Fibroblast of skin of left quadriceps (primary cell): ENCODE data around the gene MYO6.

Experiments
- DNase-seq, 2 experiments: peaks; one replicate each; pipeline ENCODE4 v3.0.0-alpha.2; 2013; ENCODE audit warnings: low read depth in 2 of 2

The MYO6 gene

DNA sequence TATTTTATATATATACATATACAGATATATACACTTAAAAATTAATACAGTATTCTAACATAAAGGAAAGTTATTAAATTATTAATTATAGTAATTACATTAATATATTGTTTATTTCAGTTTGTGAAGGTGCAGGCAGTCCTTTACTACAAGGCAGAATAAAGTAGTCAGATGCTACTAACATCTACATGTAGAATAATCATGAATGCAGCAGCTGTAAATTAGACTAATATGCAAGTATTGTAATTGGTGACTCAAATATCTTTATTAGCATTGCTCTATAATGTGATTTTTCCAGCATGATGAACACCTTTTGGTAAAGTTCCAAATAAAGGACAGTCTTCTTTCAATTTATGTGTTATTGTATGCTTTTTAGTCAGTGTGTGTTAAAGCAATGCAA lies 17.3 kb downstream of the MYO6 start:
- DNase-seq, result no peak

DNA sequence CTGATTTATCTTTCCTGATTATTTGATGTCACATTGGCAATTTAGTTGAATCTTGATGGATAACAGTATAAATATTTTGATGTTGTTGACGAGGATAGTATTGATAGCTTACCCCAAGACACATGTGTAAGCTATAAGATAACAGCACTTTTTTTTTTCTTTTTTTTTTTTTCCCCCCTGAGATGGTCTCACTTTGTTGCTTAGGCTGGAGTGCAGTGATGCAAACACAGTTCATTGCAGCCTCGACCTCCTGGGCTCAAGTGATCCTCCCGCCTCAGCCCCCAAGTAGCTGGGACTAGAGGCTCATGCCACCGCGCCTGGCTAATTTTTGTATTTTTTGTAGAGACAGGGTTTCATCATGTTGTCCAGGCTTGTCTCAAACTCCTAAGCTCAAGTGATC lies 21.8 kb downstream of the MYO6 start:
- no peak for DNase-seq

DNA sequence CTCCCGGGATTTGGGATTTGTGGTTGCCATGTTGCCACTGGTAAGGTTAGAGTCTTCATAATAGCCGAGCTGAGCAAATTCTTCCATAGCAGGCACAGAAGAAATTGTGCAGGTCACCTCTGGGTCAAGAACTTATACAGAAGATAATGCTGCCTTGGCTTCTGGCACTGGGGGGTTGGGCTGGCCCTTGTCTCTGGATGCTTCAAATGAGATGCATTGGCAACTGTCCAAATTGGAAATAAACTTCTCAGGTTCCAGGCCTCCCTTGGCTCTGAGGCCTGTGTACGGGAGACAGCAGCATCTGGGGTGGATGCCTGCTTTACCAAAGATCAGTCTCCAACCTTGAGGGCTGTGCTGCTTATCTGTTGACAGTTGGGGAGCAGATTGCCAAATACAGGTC lies 26.2 kb downstream of the MYO6 start:
- no peak for DNase-seq

DNA sequence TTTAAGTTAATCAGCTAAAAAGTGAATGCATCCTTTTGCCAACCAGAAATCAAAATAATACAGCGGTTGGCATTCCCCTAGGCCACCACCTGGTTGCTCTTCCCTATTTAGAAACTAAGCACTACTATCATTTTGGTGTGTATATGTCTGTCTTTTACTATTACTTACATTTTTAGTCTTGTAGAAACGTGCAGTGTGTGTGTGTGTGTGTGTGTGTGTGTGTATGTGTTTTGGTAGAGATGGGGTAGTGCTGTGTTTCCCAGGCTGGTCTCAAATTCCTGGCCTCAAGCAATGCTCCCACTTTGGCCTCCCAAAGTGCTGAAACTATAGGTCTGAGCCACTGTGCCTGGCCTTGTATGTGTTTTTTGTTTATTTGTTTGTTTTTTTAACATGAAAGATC lies 27.4 kb downstream of the MYO6 start:
- DNase-seq, result no peak

DNA sequence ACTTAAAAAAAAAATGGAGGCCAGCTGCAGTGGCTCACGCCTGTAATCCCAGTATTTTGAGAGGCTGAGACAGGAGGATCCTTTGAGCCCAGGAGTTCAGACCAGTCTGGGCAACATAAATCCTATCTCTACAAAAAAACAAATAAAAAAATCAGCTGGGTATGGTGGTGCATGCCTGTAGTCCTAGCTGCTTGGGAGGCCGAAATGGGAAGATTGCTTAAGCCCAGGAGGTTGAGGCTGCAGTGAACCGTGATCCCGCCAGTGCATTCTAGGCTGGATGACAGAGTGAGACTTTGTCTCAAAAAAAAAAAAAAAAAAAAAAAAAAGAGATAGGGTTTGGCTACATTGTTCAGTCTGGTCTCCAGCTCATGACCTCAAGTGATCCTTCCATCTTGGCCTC lies 29.7 kb downstream of the MYO6 start:
- no peak for DNase-seq

DNA sequence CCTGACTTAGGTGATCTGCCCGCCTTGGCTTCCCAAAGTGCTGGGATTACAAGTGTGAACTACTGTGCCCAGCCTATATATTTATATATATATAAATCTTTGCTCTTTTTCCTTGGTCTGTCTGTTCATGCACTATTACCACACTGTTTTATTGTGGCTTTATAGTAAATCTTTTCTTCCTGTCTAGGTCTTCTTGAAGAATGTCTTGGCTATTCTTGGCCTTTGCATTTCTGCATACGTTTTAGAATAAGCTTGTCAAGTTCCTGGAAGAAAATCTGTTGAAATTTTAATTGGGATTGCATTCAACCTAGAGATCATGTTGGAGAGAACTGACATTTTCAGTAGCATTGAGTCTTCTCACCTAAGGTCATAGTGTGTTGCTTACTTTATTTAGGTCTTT lies 37.1 kb downstream of the MYO6 start:
- DNase-seq, result no peak

DNA sequence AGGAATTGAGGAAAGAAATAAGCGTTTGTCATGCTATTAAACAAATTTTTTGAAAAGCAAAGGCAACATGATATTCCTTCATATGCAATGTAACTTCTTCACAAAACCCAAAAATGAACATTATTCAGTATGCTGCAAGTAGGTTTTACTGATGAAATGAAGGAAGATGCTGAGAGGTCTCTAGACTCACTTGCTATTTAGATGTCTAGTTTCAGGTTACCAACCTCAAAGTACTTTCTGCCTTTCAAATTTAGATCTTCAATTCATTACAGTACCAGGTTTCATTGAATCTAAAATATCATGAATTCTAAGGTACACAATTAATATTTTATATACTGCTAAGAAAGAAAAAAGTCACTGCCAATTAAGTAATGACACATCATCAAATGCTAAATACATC lies 39.9 kb downstream of the MYO6 start:
- DNase-seq, result no peak

DNA sequence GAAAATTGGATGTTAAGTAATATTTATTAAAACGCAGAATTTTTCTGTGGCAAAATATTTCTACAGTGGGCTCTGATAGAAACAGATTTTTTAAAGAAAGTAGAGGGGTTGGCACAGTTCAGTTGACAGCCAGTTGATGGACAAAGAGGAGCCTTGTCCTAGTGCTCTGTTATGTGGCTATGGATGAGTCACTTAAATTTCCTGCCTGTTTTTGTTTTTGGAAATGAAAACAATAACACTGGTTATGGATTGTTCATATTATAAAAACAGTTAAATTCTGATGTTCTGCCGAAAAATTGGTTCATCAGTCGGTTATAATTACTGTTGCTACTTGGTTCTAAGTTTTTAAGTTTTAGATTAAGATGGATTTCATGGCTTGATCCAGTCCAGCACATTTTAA lies 42.8 kb downstream of the MYO6 start:
- DNase-seq, result no peak

DNA sequence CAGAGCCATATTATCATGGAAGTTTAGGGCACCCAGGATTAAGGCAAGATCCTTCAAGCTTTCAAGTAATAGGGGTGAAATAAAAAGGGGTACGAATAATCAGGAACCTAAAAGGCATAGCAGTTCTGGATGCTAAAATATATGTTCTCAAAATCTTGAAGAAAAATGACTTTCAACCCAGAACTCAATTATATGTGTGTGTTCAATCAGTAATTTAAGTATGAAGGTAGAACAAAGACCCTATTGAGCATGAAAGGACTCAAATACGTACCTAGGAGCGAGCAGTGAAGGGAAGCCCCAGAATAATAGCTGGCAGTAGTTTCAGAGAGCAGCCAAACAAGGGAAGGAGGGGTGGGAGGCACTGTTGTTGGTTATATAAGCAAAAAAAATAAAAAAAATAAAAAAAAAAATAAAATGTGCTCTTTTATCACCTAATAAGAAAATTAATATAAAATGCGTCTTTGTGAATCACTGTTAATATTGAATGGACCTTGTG lies 45.4 kb downstream of the MYO6 start:
- DNase-seq, result no peak

DNA sequence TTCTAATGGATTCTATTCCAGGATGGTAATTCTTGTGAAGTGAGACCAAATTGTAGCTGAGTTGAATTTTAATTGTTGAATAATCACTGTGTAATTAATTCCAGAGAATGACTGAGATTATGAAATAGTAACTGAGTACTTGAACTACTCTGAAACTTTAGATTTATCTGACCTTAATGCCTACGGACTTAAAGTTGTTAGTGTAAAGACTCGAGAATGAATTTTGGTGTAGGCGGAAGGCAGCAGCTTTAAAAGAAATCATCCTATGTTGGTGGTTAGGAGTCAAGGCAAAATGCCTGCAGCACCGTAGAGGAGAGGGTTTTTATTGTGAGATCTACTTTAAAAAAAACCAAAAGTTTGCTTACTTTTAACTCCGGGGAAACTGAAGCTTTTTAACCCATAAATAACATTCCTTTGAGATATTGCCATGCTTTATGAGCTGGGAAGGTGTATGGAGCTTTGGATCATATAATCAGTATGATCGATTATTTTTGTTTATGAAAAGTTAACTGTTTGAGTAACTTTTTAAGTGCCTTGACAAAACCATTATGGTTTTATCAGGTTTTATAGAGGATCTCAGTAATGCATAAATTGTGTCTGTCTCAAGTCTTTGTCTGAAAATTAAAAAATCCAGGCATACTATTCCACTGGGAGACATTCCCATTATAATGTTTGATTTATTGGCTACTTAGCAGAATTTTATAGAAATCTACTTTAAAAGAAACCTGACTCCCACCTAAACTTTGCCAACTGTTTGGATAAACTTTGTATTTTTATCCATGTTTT lies 46.1 kb downstream of the MYO6 start:
- DNase-seq, result no peak

DNA sequence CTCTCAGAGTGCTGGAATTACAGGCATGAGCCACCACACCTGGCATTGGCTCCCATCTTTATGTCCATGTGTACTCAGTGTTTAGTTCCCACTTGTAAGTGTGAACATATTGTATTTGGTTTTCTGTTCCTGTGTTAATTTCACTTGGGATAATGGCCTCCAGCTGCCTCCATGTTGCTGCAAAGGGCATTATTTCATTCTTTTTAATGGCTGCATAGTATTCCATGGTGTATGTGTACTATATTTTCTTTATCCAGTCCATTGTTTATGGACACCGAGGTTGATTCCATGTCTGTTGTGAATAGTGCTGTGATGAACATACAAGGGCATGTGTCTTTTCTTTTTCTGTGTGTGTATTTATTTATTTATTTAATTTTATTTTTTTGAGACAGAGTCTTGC lies 47.7 kb downstream of the MYO6 start:
- no peak for DNase-seq

DNA sequence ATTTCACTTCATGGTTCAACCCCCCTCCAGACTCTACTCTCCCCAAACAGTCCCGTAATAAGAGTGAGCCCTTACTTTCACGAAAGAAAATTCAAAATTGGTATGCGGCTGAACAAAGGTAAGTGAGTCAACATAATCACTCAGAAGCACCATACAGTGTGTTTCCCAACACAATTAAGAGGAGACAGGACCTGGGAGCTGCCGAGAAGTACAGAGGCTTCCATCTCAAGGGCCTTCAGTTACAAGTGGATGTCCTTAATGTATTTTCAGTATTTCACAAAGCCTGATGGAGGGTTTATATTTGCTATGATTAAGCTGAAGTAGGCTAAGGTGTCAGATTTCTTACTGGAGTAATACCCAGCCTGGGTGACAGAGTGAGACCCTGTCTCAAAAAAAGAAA lies 51.1 kb downstream of the MYO6 start:
- DNase-seq, result no peak

DNA sequence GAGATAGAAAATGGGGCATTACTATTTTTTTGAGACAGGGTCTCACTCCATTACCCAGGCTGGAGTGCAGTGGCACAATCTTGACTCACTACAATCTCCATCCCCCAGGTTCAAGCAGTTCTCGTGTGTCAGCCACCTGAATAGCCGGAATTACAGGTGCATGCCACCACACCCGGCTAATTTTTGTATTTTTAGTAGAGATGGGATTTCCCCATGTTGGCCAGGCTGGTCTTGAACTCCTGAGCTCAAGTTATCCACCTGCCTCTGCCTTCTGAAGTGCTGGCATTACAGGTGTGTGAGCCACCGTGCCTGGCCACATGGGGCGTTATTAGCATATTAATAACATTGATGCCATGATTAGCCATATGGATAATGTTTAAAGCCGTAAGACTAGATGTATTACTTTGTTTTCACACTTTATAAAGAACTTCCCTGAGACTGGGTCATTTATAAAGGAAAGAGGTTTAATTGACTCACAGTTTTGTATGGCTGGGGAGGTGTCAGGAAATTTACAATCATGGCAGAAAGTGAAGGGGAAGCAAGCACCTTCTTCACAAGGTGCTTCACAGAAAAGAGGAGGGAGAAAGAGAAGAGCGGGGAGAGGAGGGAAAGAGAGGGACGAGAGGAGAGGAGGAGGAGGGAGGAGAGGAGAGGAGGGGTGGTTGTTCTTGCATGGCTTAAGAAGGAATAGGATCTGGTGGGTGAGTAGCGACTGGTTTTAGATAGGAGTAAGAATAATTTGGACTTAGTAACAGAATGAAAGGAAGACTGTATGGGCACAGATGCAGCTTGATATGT lies 51.9 kb downstream of the MYO6 start:
- no peak for DNase-seq

DNA sequence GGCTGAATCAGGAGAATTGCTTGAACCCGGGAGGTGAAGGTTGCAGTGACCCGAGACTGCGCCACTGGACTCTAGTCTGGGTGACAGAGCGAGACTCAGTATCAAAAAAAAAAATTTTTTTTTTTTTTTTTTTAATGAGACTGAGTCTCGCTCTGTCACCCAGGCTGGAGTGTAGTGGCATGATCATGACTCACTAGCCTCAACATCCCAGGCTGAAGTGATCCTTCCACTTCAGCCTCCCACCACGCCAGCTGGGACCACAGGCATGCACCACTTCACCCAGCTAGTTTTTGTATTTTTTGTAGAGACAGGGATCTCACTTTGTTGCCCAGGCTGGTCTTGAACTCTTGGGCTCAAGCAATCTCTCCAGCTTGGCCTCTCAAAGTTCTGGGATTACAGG lies 53.3 kb downstream of the MYO6 start:
- no peak for DNase-seq

DNA sequence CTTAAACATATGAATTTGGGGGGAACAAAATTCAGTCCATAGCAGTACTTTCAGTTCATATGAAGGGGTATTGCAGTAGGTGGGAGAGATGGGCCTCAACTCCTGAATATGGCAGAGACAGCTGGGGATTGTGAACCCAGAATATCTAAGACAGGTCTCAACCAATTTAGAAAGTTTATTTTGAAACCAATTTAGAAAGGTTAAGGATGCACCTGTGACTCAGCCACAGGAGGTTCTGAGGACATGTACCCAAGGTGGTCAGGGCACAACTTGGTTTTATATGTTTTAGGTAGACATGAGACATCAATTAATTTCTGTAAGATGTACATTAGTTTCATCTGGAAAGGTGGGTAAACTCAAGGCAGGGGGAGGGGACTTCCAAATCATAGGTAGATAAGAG lies 59.5 kb downstream of the MYO6 start:
- DNase-seq, result no peak

DNA sequence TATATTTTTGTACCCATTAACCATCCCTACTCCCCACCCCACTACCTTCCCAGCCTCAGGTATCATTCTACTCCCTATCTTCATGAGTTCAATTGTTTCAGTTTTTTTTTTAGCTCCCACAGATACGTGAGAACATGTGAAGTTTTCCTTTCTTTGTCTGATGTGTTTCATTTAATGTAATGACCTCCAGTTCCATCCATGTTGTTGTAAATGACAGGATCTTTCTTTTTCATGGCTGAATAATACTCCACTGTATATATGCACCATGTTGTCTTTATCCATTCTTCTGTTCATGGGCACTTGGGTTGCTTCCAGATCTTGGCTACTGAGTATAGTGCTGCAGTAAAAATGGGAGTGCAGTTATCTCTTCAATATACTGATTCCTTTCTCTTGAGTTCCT lies 63.5 kb downstream of the MYO6 start:
- DNase-seq, result no peak

DNA sequence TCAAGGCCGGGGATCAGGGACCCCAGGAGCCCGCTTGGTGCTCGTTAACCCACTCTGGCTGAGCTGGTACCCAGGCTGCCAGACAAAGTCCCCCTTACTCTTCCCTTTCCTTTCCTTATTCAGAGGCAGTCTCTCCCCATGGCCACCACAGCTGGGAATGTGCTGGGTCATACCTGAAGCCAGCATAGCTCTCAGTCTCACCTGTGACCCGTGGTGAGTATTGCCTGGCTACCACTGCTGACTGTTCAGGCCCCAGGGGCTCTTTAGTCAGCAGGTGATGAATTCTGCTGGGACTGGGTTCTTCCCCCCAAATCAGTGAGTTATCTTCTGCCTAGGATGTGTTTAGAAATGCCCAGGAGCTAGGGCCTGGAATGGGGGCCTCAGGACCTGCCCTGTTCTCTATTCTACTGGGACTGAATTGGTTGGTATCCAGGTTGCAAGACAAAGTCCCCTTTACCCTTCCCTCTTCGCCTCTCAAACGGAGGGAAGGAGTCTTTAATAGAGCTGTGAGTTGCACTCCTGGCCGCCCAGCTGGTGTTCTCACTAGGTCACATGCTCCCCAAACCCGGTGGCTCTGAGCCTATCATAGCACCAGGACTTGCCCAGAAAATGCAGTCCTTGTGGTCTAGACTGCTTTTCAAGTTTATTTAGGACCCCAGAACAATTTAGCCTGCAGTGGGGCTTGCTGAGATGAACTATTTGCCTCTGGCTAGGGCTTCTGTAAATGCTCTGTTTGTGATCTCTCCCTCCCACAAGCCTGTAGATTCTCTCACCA lies 64.6 kb downstream of the MYO6 start:
- DNase-seq, result no peak

DNA sequence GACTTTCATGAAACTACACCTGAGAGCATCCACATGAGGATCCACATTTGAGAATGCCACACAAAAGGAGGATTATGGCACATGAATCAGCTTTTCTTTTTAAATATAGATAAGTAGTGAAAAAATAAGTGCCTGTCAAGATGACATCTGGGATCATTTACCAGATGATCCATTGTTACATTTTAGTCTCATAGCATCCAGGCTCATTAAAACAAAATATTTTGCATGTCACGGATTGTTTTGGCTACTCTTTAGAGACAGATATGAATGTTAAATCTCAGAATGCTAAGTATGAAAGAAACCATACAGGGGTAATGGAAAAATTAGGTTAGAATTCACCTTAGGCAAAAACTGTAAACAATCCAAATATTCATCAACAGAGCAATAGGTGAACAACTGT lies 66.7 kb downstream of the MYO6 start:
- DNase-seq, result peak in 1 of 2 experiments; percentile 6

DNA sequence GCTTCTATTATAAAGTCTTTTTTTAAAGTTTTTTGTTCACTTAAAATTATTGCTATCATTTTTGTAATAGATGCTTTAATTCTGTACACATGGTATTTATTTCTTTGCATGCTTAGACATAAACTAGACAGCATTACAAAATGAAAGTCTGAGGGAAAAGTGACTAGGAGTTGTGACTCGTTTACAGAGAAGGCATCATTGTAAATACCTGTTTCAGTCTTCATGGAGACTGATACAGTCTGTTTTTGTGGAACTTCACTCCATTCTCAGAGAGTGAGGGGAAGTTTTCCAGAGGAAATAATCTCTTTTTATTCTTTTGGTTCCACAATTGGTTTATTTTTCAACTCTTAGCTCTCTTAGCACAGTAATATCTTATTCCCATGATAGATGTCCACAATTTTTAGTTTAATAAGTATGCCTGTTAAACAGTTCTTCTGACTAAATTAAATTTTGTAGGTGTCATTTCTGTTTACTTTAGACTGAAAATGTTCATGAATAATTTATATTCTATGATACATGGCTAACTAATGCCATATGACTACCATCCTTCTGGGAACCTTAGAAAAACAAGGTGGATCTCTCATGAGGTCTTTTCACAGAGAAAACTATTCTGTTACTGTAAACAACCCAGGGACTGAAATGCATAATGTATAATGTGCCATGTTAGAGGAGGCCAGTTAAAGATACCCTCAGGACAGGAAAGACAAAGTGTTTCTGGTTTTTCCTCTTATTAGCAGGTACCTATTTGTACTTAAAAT lies 69.2 kb downstream of the MYO6 start:
- no peak for DNase-seq

DNA sequence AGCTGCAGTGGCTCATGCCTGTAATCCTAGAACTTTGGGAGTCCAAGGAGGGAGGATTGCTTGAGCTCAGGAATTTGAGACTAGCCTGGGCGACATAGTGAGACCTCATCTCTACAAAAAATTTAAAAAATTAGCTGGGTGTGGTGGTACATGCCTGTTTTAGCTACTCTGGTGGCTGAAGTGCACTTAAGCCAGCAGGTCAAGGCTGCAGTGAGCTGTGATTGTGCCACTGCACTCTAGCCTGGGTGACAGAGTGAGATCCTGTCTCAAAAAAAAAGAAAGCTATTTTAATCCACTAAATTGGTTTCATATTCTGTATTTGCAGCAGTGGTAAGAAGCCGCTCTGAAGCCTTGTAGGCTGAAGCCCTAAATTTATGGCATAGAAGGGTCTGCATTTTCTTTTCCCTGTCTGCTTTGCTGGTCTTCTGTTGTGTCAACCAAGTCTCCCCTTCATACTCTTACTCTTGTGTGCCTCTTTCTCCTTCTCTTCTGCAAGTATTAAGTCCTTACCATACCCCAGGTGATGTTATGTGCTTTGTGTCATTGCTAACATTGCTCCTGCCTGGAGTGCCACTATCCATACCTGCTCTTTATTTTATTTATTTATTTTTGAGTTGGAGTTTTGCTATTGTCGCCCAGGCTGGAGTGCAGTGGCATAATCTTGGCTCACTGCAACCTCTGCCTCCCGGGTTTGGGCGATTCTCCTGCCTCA lies 70.9 kb downstream of the MYO6 start:
- DNase-seq, result no peak

DNA sequence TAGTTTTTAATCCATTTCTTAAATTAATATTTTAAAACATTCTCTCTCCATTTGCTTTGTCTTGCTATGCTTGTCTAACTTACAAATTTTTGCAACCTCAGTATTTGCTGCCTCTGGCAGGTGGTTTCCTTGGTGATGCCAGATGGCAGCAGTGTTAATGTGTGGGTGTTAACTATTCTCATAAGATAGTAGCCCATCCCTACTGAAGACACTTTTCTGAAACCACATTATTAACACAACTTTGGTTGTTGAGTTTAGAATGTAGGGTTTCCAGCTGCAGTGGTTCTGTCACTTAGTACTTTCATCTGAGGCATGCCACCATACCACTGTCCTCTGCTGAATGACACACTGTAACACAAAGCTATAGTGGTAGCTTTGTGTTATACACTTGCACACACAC lies 75.1 kb downstream of the MYO6 start:
- DNase-seq, result no peak
